ENCODE results near the gene MOB3B. TPM values are rescaled to one million over a fixed set of nuclear protein-coding genes. Genes with fewer than 3 reads are reported as not detected.

Gene MOB3B
- total RNA-seq, 1 donor from 2014 or later = 10.0 TPM

DNA sequence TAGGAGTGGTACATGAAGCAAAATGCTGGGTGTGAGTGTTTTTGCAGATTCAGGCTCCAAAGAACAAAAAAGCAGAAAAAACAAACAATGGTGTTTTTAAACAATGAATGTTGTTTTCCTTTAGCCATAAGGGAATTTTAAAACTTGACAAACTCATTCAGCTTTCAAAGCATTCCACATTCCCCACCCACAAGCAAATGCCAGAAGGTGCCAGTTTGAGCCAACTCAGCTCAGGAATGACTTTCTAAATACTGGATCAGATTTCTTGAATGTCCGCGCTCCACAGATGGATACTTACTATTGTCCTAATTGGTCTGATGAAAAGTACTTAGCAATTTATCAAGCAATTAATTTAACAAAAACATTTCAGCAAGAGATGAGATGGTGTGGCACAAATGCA, 12.9 kb upstream of the MOB3B start:
- TF ChIP-seq, protein P1, sequence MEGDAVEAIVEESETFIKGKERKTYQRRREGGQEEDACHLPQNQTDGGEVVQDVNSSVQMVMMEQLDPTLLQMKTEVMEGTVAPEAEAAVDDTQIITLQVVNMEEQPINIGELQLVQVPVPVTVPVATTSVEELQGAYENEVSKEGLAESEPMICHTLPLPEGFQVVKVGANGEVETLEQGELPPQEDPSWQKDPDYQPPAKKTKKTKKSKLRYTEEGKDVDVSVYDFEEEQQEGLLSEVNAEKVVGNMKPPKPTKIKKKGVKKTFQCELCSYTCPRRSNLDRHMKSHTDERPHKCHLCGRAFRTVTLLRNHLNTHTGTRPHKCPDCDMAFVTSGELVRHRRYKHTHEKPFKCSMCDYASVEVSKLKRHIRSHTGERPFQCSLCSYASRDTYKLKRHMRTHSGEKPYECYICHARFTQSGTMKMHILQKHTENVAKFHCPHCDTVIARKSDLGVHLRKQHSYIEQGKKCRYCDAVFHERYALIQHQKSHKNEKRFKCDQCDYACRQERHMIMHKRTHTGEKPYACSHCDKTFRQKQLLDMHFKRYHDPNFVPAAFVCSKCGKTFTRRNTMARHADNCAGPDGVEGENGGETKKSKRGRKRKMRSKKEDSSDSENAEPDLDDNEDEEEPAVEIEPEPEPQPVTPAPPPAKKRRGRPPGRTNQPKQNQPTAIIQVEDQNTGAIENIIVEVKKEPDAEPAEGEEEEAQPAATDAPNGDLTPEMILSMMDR (IDR thresholded peaks at IDR 0.05) = no peak
- Mint-ChIP-seq H3K9me3 (no peaks in the 10 kb centered on the region), H3K4me1 (no peaks in the 10 kb centered on the region), H3K4me3 (no peak overlapping the region), H3K27me3 (no peaks in the 10 kb centered on the region), H3K27ac (no peak overlapping the region), H3K36me3 (ENCODE audit: low read depth) (peaks cover 36% of the 10 kb centered on the region)
- no peak for DNase-seq
- CTCF ChIA-PET = no interaction called here
- intact Hi-C loops (cut with micrococcal nuclease) = loop anchor here (10.0 kb wide), 1 partner anchor 398 kb away; no protein-coding TSS in a partner anchor
- no peak for ATAC-seq (ENCODE audit: low read depth)
- POLR2A ChIA-PET = no interaction called here

DNA sequence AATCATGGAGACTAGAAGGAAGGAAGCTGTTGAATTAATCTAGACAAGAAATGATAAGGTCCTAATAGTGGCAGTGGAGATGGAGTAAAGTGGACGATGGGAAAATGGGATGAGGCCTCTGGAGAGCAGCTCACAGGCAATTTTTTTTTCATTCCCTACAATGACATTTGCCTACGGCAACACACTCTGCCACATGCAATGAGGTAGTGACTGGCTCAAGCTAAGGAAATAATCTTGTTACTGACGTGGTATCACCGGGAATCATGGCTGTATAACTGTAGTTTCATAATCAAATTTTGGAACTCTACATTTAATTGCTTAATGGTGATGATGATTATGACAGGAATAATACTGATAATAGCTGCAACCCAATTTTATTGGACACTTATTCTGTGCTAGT, 12.1 kb upstream of the MOB3B start:
- Mint-ChIP-seq H3K27ac (no peak overlapping the region), H3K4me1 (no peaks in the 10 kb centered on the region), H3K4me3 (no peak overlapping the region), H3K36me3 (ENCODE audit: low read depth) (peaks cover 34% of the 10 kb centered on the region), H3K9me3 (no peaks in the 10 kb centered on the region), H3K27me3 (no peaks in the 10 kb centered on the region)
- POLR2A ChIA-PET = no interaction called here
- ATAC-seq (ENCODE audit: low read depth) (no peak), DNase-seq (no peak)
- TF ChIP-seq, protein P1 (IDR thresholded peaks at IDR 0.05) = no peak
- CTCF ChIA-PET = interaction anchor here (1.0 kb wide), 1 partner anchor 207 kb away, joined by 3 read pairs; no protein-coding TSS in a partner anchor
- intact Hi-C loops (cut with micrococcal nuclease) = loop anchor here (10.0 kb wide), 1 partner anchor 397 kb away; no protein-coding TSS in a partner anchor

DNA sequence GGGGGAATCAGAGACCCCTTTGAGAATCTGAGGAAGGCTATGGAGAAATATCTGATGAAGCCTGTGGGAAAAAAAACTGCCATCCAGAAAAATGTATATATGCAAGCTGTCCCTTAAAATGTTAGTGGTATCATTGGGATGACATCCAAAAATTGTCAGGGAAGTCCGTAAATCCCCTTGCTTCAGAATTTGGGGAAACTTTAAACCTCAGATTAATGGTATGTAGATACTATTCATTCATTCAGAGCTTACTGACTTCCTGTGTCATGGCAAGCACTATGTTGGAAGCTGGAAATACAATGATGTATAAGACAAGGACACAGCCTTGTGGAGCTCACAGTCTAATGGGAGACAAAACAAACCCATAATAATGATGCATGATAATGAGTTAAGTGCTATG, 10.9 kb upstream of the MOB3B start:
- H3K27ac Mint-ChIP-seq = no peak overlapping the region
- TF ChIP-seq, protein P1 (IDR thresholded peaks at IDR 0.05) = no peak
- no peaks in the 10 kb centered on the region for H3K9me3 Mint-ChIP-seq
- ATAC-seq (ENCODE audit: low read depth) (no peak), DNase-seq (no peak)
- no peak overlapping the region for H3K4me3 Mint-ChIP-seq
- POLR2A ChIA-PET = no interaction called here
- no peaks in the 10 kb centered on the region for H3K27me3 Mint-ChIP-seq
- CTCF ChIA-PET = interaction anchor here (1.6 kb wide), 1 partner anchor 207 kb away, joined by 5 read pairs; no protein-coding TSS in a partner anchor
- intact Hi-C loops (cut with micrococcal nuclease) = loop anchor here (10.0 kb wide), 1 partner anchor 396 kb away; no protein-coding TSS in a partner anchor
- no peaks in the 10 kb centered on the region for H3K4me1 Mint-ChIP-seq
- H3K36me3 Mint-ChIP-seq (ENCODE audit: low read depth) = peaks cover 30% of the 10 kb centered on the region

DNA sequence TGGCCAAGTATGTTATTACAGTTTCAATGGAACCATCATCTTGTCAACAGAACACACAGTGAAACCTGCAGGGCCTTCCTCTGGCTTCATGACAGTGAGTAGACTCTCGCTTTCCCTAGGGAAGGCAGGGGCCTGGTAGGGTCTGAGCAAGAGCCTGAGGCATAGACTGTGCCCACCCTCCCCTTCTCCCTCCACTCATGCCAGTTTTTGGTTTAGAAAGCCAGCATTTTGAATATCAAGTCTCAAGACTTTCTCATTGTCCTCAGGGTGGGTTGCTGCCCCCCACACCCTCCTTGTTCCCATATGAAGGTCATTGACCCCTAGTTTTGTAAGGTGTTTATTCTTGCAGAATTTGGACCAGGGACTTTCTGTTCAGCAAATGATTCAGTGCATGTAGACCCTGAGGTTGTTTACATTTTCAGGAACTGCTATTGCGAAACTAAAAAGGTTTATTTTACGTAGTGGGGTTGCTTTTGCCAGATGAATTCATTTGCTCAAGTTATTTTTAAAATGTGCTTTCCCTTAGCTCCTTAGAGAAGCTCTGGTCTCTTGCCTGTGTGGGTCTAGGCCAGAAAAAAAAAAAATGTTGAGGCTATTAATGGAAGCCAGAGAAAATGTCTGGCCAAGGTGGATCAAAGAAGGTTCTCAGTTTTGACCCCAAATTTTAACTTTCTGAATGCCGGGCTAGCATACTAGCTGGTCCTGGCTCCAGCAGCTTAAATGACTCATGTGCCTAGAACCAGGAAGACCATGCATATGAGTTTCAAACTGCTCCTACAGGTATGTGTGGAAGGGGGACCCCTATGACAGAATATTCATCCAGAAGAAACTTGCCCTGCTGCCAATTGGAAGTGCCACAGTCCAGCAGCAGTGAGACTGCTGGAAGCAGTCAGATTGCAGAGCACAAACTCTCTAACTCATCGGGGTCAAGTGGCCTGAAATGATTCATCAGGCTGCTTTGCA, 10.1 kb upstream of the MOB3B start:
- H3K27ac Mint-ChIP-seq = no peak overlapping the region
- CTCF ChIA-PET = interaction anchor here (1.1 to 1.6 kb wide), 2 partner anchors 9 to 207 kb away, joined by 5 to 6 read pairs; no protein-coding TSS in a partner anchor
- intact Hi-C loops (cut with micrococcal nuclease) = loop anchor here (10.0 kb wide), 1 partner anchor 395 kb away; no protein-coding TSS in a partner anchor

More for the DNA sequence above, 10.1 kb upstream of the MOB3B start:
- DNase-seq = no peak
- Mint-ChIP-seq H3K4me3 (no peak overlapping the region), H3K9me3 (no peaks in the 10 kb centered on the region), H3K27me3 (no peaks in the 10 kb centered on the region), H3K4me1 (peaks cover 2% of the 10 kb centered on the region), H3K36me3 (ENCODE audit: low read depth) (peaks cover 28% of the 10 kb centered on the region)
- POLR2A ChIA-PET = interaction anchor here (0.5 kb wide), 1 partner anchor 23 kb away, joined by 3 read pairs; no protein-coding TSS in a partner anchor
- TF ChIP-seq, protein P1 (IDR thresholded peaks at IDR 0.05) = no peak
- ATAC-seq (ENCODE audit: low read depth) = no peak

Data from activated B cell treated with CpG ODN at 0.5 μM for 24 hours (primary cell).